Activated CD4-positive, alpha-beta T cell treated with anti-CD3 and anti-CD28 coated beads for 36 hours (primary cell): ENCODE results near the gene SEMA3E. TPM values are rescaled to one million over a fixed set of nuclear protein-coding genes. Genes with fewer than 3 reads are reported as not detected.
"Not testable (repeated sequence)": the region's sequence is repeated elsewhere in the genome, so short reads cannot be mapped to it uniquely, and the experiment has no call there.

Experiments
- ATAC-seq: fragments of 200-7000 bp; cut with Tn5 transposase; one replicate; pipeline ENCODE4 v1.10.0; 2021; ENCODE audit warnings: mild to moderate bottlenecking, moderate library complexity
- CTCF ChIA-PET: fragments of 350-600 bp; sonication (Branson Sonifier 250); formaldehyde crosslinking; loops from one replicate; lab custom pipeline; 2021; ENCODE audit warnings: antibody characterized with exemption; lab: Charles Lee
- POLR2A ChIA-PET: fragments of 350-600 bp; sonication (Branson Sonifier 250); formaldehyde crosslinking; loops from one replicate; lab custom pipeline; 2021; ENCODE audit warnings: antibody characterized with exemption, inconsistent platforms; lab: Charles Lee
- DNase-seq: peaks from one replicate; pipeline ENCODE4 v3.0.0-alpha.2; 2020
- H3K27ac Mint-ChIP-seq: one replicate; pipeline ENCODE4 v1.8.0; 2021; ENCODE audit warnings: mixed read lengths
- H3K27me3 Mint-ChIP-seq: one replicate; pipeline ENCODE4 v1.8.0; 2021; ENCODE audit warnings: mixed read lengths
- H3K36me3 Mint-ChIP-seq: one replicate; pipeline ENCODE4 v1.8.0; 2021; ENCODE audit warnings: low read depth, mixed read lengths
- H3K4me1 Mint-ChIP-seq: one replicate; pipeline ENCODE4 v1.8.0; 2021; ENCODE audit warnings: mixed read lengths
- H3K4me3 Mint-ChIP-seq: one replicate; pipeline ENCODE4 v1.8.0; 2021; ENCODE audit warnings: mild to moderate bottlenecking, moderate library complexity, mixed read lengths
- H3K9me3 Mint-ChIP-seq: one replicate; pipeline ENCODE4 v1.8.0; 2021; ENCODE audit warnings: low read depth, mixed read lengths
- intact Hi-C, 2 experiments: fragments of 100-400 bp; cut with DNase I in 1 of 2; cut with micrococcal nuclease in 1 of 2; formaldehyde crosslinking; loops; one replicate each; pipeline versions ENCODE4 v1.14.2 to v1.15.1; 2022 to 2024; cut with DNase I, micrococcal nuclease
- total RNA-seq, 2 experiments: library from RNA; stranded (reverse); gene quantifications; one replicate each; pipeline ENCODE4 v1.2.3, GENCODE V29; 2021

The SEMA3E gene
- total RNA-seq, 2 experiments from 2014 or later: not detected

- H3K4me1 Mint-ChIP-seq, H3K27me3 Mint-ChIP-seq, H3K9me3 Mint-ChIP-seq, H3K27ac Mint-ChIP-seq, POLR2A ChIA-PET, ATAC-seq, H3K36me3 Mint-ChIP-seq, DNase-seq, CTCF ChIA-PET, H3K4me3 Mint-ChIP-seq, intact Hi-C loops: not testable (repeated sequence)
Observed at GRCh38 chr7:83673291-83673690, 24.4 kb upstream of the SEMA3E start.

GRCh38 chr7:83672157-83672556 is 23.2 kb upstream of the SEMA3E start:
- DNase-seq (no peak), ATAC-seq (no peak)
- no peaks in the 10 kb centered on the region for H3K4me1 Mint-ChIP-seq
- no peak overlapping the region for H3K27ac Mint-ChIP-seq
- peaks cover 1% of the 10 kb centered on the region for H3K9me3 Mint-ChIP-seq
- H3K4me3 Mint-ChIP-seq: no peak overlapping the region
- ChIA-PET CTCF (no interaction called here), POLR2A (no interaction called here)
- intact Hi-C loops: no loop called here
- H3K36me3 Mint-ChIP-seq: no peaks in the 10 kb centered on the region
- no peaks in the 10 kb centered on the region for H3K27me3 Mint-ChIP-seq

- no peak for DNase-seq
- Mint-ChIP-seq H3K36me3 (no peaks in the 10 kb centered on the region), H3K9me3 (peaks cover 4% of the 10 kb centered on the region), H3K4me1 (no peaks in the 10 kb centered on the region), H3K4me3 (no peak overlapping the region), H3K27ac (no peak overlapping the region), H3K27me3 (no peaks in the 10 kb centered on the region)
- ChIA-PET POLR2A (no interaction called here), CTCF (no interaction called here)
- intact Hi-C loops: no loop called here
- no peak for ATAC-seq
Observed at GRCh38 chr7:83663131-83663530, 14.2 kb upstream of the SEMA3E start.

DNA sequence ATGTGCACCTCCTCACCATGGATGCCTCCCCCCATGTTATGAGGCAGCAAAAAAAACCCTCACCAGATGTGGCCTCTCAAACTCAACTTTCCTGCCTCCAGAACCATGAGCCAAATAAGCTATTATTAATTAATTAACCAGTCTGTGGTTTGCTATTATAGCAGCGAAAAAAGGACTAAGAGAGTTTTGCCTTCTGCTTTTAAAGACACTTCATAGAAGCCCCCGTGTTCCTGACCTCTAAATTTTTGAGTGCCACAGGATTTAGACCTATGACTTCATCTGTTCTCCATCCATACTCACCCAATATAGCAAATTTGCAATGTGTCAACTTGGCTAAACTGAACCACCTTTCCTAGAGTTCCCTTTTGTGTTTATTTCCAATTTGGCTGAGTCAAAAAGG is 9.2 kb upstream of the SEMA3E start:
- no peaks in the 10 kb centered on the region for H3K4me1 Mint-ChIP-seq
- intact Hi-C loops: loop anchor here in 1 of 2 experiments (5.0 kb wide), 1 partner anchor 246 kb away; no protein-coding TSS in a partner anchor
- CTCF ChIA-PET: no interaction called here
- H3K9me3 Mint-ChIP-seq: peaks cover 2% of the 10 kb centered on the region
- no peaks in the 10 kb centered on the region for H3K36me3 Mint-ChIP-seq
- no peak overlapping the region for H3K27ac Mint-ChIP-seq
- ATAC-seq (no peak), DNase-seq (no peak)
- POLR2A ChIA-PET: no interaction called here
- no peak overlapping the region for H3K4me3 Mint-ChIP-seq
- no peaks in the 10 kb centered on the region for H3K27me3 Mint-ChIP-seq

DNA sequence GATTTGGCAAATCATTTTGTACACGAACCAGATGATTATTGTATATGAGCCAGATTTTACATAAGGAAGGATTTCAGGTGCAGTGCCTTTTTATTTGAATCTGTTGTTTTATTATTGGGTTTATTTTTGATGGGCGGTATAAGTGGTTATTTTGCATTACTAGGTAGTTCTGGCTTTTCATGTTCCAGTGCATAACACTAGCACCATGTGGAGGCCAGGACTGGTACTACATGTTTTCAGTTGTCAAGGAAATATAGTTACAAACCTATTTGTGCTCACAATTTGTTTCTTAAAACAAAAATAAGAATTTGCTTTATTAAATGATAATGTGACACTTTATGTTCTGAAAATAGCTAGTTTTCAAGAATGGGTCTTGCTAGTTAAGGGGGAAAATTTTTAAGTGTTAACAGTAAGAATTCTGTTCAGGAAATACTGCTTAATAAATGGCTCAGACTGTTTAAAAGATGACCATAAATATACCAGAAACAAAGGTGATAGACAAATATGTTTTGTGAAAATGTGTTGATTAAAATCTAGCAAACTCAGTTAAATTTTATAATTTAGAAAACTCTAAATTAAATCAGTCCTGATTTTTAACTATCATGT is 7.1 kb upstream of the SEMA3E start:
- H3K9me3 Mint-ChIP-seq: peaks cover 2% of the 10 kb centered on the region
- ATAC-seq: no peak
- H3K4me3 Mint-ChIP-seq: no peak overlapping the region
- DNase-seq: peak; percentile 11
- intact Hi-C loops: loop anchor here (2.0 to 5.0 kb wide), 2 partner anchors 244 to 245 kb away; no protein-coding TSS in a partner anchor
- H3K27me3 Mint-ChIP-seq: no peaks in the 10 kb centered on the region
- H3K4me1 Mint-ChIP-seq: no peaks in the 10 kb centered on the region
- H3K27ac Mint-ChIP-seq: no peak overlapping the region
- ChIA-PET POLR2A (no interaction called here), CTCF (no interaction called here)
- H3K36me3 Mint-ChIP-seq: no peaks in the 10 kb centered on the region

DNA sequence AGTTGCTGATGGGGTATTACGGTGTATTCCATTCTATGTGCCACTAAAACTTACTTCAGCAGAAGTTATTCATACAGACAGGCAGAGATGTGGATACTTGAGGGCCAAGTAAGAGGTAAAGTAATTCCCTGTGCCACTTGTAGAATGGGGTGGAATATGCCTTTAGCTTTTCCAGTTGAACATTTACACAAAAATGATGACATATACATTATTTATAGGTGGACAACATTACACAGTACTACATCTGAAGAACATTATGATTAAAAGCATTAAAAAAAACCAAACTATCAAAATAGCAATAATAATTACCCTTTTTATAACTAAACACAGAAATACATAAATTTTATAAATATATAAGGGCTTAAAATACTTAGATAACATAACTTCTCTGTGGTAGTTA is 3.5 kb upstream of the SEMA3E start:
- ATAC-seq: no peak
- CTCF ChIA-PET: no interaction called here

GRCh38 chr7:83649701-83650100 is 762 bp upstream of the SEMA3E start:
- ChIA-PET POLR2A (no interaction called here), CTCF (no interaction called here)
- peaks cover 3% of the 10 kb centered on the region for H3K9me3 Mint-ChIP-seq
- DNase-seq (no peak), ATAC-seq (no peak)
- no peak overlapping the region for H3K4me3 Mint-ChIP-seq
- intact Hi-C loops: no loop called here
- no peak overlapping the region for H3K27ac Mint-ChIP-seq
- H3K36me3 Mint-ChIP-seq: no peaks in the 10 kb centered on the region
- peaks cover 2% of the 10 kb centered on the region for H3K4me1 Mint-ChIP-seq
- H3K27me3 Mint-ChIP-seq: peaks cover 10% of the 10 kb centered on the region

More for the DNA sequence above, 3.5 kb upstream of the SEMA3E start:
- peaks cover 2% of the 10 kb centered on the region for H3K4me1 Mint-ChIP-seq
- POLR2A ChIA-PET: no interaction called here
- H3K27ac Mint-ChIP-seq: no peak overlapping the region
- H3K27me3 Mint-ChIP-seq: peaks cover 10% of the 10 kb centered on the region
- no peak overlapping the region for H3K4me3 Mint-ChIP-seq
- H3K36me3 Mint-ChIP-seq: no peaks in the 10 kb centered on the region
- intact Hi-C loops: no loop called here
- H3K9me3 Mint-ChIP-seq: peaks cover 3% of the 10 kb centered on the region
- no peak for DNase-seq

DNA sequence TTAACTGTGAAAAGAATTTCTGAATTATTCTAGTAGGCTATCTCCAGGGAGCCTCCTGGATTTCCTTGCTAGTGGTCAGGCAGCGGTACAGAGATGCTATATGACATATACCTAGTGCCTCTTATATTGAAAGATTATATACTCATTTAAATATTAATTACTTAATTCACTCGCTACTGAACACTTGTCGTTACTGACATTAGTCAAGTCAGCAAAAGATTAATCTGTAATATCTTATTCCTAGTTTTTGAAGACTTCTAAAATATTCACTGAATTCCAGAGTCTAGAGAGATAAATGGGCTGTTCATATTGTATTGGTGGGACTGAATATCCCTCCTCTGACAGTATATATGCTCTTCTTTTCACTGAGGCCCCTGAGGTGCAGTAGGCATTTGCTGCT is 2.9 kb downstream of the SEMA3E start:
- POLR2A ChIA-PET: no interaction called here
- peaks cover under 1% of the 10 kb centered on the region for H3K9me3 Mint-ChIP-seq
- no peaks in the 10 kb centered on the region for H3K36me3 Mint-ChIP-seq
- H3K4me3 Mint-ChIP-seq: no peak overlapping the region
- peaks cover 10% of the 10 kb centered on the region for H3K27me3 Mint-ChIP-seq
- DNase-seq (no peak), ATAC-seq (no peak)
- intact Hi-C loops: no loop called here
- peaks cover 2% of the 10 kb centered on the region for H3K4me1 Mint-ChIP-seq
- H3K27ac Mint-ChIP-seq: no peak overlapping the region
- CTCF ChIA-PET: no interaction called here

GRCh38 chr7:83643739-83644138 is 5.2 kb downstream of the SEMA3E start:
- intact Hi-C loops: no loop called here
- Mint-ChIP-seq H3K36me3 (no peaks in the 10 kb centered on the region), H3K27ac (no peak overlapping the region), H3K4me3 (no peak overlapping the region), H3K9me3 (no peaks in the 10 kb centered on the region), H3K4me1 (peaks cover 2% of the 10 kb centered on the region), H3K27me3 (peaks cover 6% of the 10 kb centered on the region)
- no peak for ATAC-seq
- ChIA-PET CTCF (interaction anchor here (0.8 kb wide), 1 partner anchor 7 kb away, joined by 3 read pairs; no protein-coding TSS in a partner anchor), POLR2A (no interaction called here)
- DNase-seq: no peak

- POLR2A ChIA-PET: no interaction called here
Observed at GRCh38 chr7:83643012-83643411, 5.9 kb downstream of the SEMA3E start.

GRCh38 chr7:83640731-83641537 is 8.0 kb downstream of the SEMA3E start:
- Mint-ChIP-seq H3K4me1 (no peaks in the 10 kb centered on the region), H3K27me3 (no peaks in the 10 kb centered on the region), H3K36me3 (no peaks in the 10 kb centered on the region), H3K4me3 (no peak overlapping the region), H3K9me3 (no peaks in the 10 kb centered on the region), H3K27ac (no peak overlapping the region)
- no peak for ATAC-seq
- ChIA-PET POLR2A (no interaction called here), CTCF (no interaction called here)
- no peak for DNase-seq
- intact Hi-C loops: no loop called here

More at GRCh38 chr7:83643012-83643411, 5.9 kb downstream of the SEMA3E start:
- ATAC-seq (no peak), DNase-seq (no peak)
- CTCF ChIA-PET: interaction anchor here (0.8 kb wide), 1 partner anchor 8 kb away, joined by 3 read pairs; no protein-coding TSS in a partner anchor
- H3K4me3 Mint-ChIP-seq: no peak overlapping the region
- no peaks in the 10 kb centered on the region for H3K4me1 Mint-ChIP-seq
- intact Hi-C loops: no loop called here
- H3K27ac Mint-ChIP-seq: no peak overlapping the region
- no peaks in the 10 kb centered on the region for H3K36me3 Mint-ChIP-seq
- no peaks in the 10 kb centered on the region for H3K9me3 Mint-ChIP-seq
- peaks cover 3% of the 10 kb centered on the region for H3K27me3 Mint-ChIP-seq

- no peaks in the 10 kb centered on the region for H3K9me3 Mint-ChIP-seq
- H3K27ac Mint-ChIP-seq: no peak overlapping the region
- intact Hi-C loops: no loop called here
- DNase-seq: no peak
- H3K4me3 Mint-ChIP-seq: no peak overlapping the region
- no peaks in the 10 kb centered on the region for H3K27me3 Mint-ChIP-seq
- H3K4me1 Mint-ChIP-seq: no peaks in the 10 kb centered on the region
- ATAC-seq: no peak
- H3K36me3 Mint-ChIP-seq: no peaks in the 10 kb centered on the region
- CTCF ChIA-PET: no interaction called here
- POLR2A ChIA-PET: no interaction called here
Observed at GRCh38 chr7:83640240-83640639, 8.7 kb downstream of the SEMA3E start.
